Measurements from ENCODE around the gene CCR2. TPM values are rescaled to one million over a fixed set of nuclear protein-coding genes. Genes with fewer than 3 reads are reported as not detected.

CCR2 gene
- total RNA-seq, 1 experiment from 2014 or later = not detected

DNA sequence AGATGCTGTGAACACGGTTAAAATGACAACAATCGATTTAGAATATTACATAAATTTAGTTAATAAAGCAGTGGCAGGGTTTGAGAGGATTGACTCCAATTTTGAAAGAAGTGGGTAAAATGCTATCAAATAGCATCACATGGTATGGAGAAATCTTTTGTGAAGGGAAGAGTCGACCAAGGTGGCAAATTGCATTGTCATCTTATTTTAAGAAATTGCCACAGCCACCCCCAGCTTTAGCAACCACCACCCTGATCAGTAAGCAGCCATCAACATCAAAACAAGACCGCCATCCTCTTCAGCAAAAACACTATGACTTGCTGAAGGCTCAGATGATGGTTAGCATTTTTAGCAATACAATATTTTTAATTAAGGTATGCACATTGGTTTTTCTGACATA lies 11.1 kb downstream of the CCR2 start:
- no peaks in the 10 kb centered on the region for H3K36me3 Mint-ChIP-seq (ENCODE audit: insufficient read depth, unreplicated experiment)

GRCh38 chr3:46365737-46366524 lies 12.0 kb downstream of the CCR2 start:
- H3K4me1 Mint-ChIP-seq (ENCODE audit: low read depth, unreplicated experiment) = no peaks in the 10 kb centered on the region
- no peak overlapping the region for H3K4me3 Mint-ChIP-seq (ENCODE audit: low read depth, unreplicated experiment)
- no peaks in the 10 kb centered on the region for H3K9me3 Mint-ChIP-seq (ENCODE audit: low read depth, unreplicated experiment)
- H3K36me3 Mint-ChIP-seq (ENCODE audit: insufficient read depth, unreplicated experiment) = no peaks in the 10 kb centered on the region
- H3K27me3 Mint-ChIP-seq (ENCODE audit: unreplicated experiment) = peaks cover 54% of the 10 kb centered on the region
- DNase-seq = no peak
- BruUV-seq (replicated peaks) = no TSS peak
- TF ChIP-seq, protein P1, sequence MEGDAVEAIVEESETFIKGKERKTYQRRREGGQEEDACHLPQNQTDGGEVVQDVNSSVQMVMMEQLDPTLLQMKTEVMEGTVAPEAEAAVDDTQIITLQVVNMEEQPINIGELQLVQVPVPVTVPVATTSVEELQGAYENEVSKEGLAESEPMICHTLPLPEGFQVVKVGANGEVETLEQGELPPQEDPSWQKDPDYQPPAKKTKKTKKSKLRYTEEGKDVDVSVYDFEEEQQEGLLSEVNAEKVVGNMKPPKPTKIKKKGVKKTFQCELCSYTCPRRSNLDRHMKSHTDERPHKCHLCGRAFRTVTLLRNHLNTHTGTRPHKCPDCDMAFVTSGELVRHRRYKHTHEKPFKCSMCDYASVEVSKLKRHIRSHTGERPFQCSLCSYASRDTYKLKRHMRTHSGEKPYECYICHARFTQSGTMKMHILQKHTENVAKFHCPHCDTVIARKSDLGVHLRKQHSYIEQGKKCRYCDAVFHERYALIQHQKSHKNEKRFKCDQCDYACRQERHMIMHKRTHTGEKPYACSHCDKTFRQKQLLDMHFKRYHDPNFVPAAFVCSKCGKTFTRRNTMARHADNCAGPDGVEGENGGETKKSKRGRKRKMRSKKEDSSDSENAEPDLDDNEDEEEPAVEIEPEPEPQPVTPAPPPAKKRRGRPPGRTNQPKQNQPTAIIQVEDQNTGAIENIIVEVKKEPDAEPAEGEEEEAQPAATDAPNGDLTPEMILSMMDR (IDR thresholded peaks at IDR 0.05; ENCODE audit: unreplicated experiment) = no peak
- intact Hi-C loops (cut with micrococcal nuclease; ENCODE audit: unreplicated experiment) = no loop called here
- CTCF ChIA-PET = interaction anchor here (0.5 kb wide), 1 partner anchor 887 kb away, joined by 3 read pairs; no protein-coding TSS in a partner anchor
- no peak overlapping the region for H3K27ac Mint-ChIP-seq (ENCODE audit: unreplicated experiment)

More for the DNA sequence above, 11.1 kb downstream of the CCR2 start:
- DNase-seq = no peak
- H3K4me1 Mint-ChIP-seq (ENCODE audit: low read depth, unreplicated experiment) = no peaks in the 10 kb centered on the region
- H3K27me3 Mint-ChIP-seq (ENCODE audit: unreplicated experiment) = peaks cover 47% of the 10 kb centered on the region
- no peak overlapping the region for H3K27ac Mint-ChIP-seq (ENCODE audit: unreplicated experiment)
- intact Hi-C loops (cut with micrococcal nuclease; ENCODE audit: unreplicated experiment) = no loop called here
- H3K9me3 Mint-ChIP-seq (ENCODE audit: low read depth, unreplicated experiment) = no peaks in the 10 kb centered on the region
- no peak overlapping the region for H3K4me3 Mint-ChIP-seq (ENCODE audit: low read depth, unreplicated experiment)
- no TSS peak for BruUV-seq (replicated peaks)
- CTCF ChIA-PET = interaction anchor here (0.5 kb wide), 1 partner anchor 887 kb away, joined by 3 read pairs; no protein-coding TSS in a partner anchor
- TF ChIP-seq, protein P1 (IDR thresholded peaks at IDR 0.05; ENCODE audit: unreplicated experiment) = no peak

- Mint-ChIP-seq H3K9me3 (ENCODE audit: low read depth, unreplicated experiment) (no peaks in the 10 kb centered on the region), H3K4me3 (ENCODE audit: low read depth, unreplicated experiment) (no peak overlapping the region), H3K27me3 (ENCODE audit: unreplicated experiment) (peaks cover 66% of the 10 kb centered on the region), H3K4me1 (ENCODE audit: low read depth, unreplicated experiment) (peaks cover 1% of the 10 kb centered on the region), H3K36me3 (ENCODE audit: insufficient read depth, unreplicated experiment) (no peaks in the 10 kb centered on the region), H3K27ac (ENCODE audit: unreplicated experiment) (no peak overlapping the region)
- intact Hi-C loops (cut with micrococcal nuclease; ENCODE audit: unreplicated experiment) = loop anchor here (2.0 kb wide), 1 partner anchor 153 kb away; no protein-coding TSS in a partner anchor
- CTCF ChIA-PET = interaction anchor here (1.7 to 1.9 kb wide), 2 partner anchors 91 to 153 kb away, joined by 6 to 8 read pairs; no protein-coding TSS in a partner anchor
- TF ChIP-seq, protein P1 (IDR thresholded peaks at IDR 0.05; ENCODE audit: unreplicated experiment) = no peak
- BruUV-seq (replicated peaks) = no TSS peak
- no peak for DNase-seq
Measured at GRCh38 chr3:46367811-46368210, 13.9 kb downstream of the CCR2 start.

GRCh38 chr3:46368569-46368968 lies 14.7 kb downstream of the CCR2 start:
- H3K4me3 Mint-ChIP-seq (ENCODE audit: low read depth, unreplicated experiment) = no peak overlapping the region
- TF ChIP-seq, protein P1 (IDR thresholded peaks at IDR 0.05; ENCODE audit: unreplicated experiment) = no peak
- H3K9me3 Mint-ChIP-seq (ENCODE audit: low read depth, unreplicated experiment) = no peaks in the 10 kb centered on the region
- H3K27me3 Mint-ChIP-seq (ENCODE audit: unreplicated experiment) = peaks cover 73% of the 10 kb centered on the region
- H3K27ac Mint-ChIP-seq (ENCODE audit: unreplicated experiment) = no peak overlapping the region
- H3K4me1 Mint-ChIP-seq (ENCODE audit: low read depth, unreplicated experiment) = peaks cover 8% of the 10 kb centered on the region
- intact Hi-C loops (cut with micrococcal nuclease; ENCODE audit: unreplicated experiment) = loop anchor here (2.0 kb wide), 1 partner anchor 154 kb away; no protein-coding TSS in a partner anchor
- peak; percentile 52 for DNase-seq
- H3K36me3 Mint-ChIP-seq (ENCODE audit: insufficient read depth, unreplicated experiment) = no peaks in the 10 kb centered on the region
- CTCF ChIA-PET = interaction anchor here (0.5 to 2.0 kb wide), 8 partner anchors 9 to 280 kb away, joined by 3 to 8 read pairs (median 4); partner anchors contain the start of gene CCR1
- no TSS peak for BruUV-seq (replicated peaks)

All from Calu3 (cell line).